ENCODE data around the gene CHRNA9. TPM values are rescaled to one million over a fixed set of nuclear protein-coding genes. Genes with fewer than 3 reads are reported as not detected.

CHRNA9 gene
- total and polyA plus RNA-seq, 2 of the 4 experiments (the other 2 are of a cell fraction), result not detected

- Histone ChIP-seq H2BK20ac (ENCODE audit: low read depth, low read length) (no peak overlapping the region), H4K91ac (ENCODE audit: insufficient read depth, low read depth, low read length) (no peak overlapping the region), H2AFZ (replicated peaks; ENCODE audit: low read length, poor library complexity) (no peak overlapping the region), H3K9me1 (ENCODE audit: insufficient read depth, low read length) (peaks cover 5% of the 10 kb centered on the region), H3K4me2 (ENCODE audit: low read depth, low read length) (no peak overlapping the region), H2BK120ac (ENCODE audit: low read depth, low read length) (no peak overlapping the region), H3K36me3 (ENCODE audit: control insufficient read depth, insufficient read depth, low read length) (no peaks in the 10 kb centered on the region), H4K5ac (ENCODE audit: low read depth, low read length) (no peak overlapping the region), H3K9me3 (ENCODE audit: control insufficient read depth, insufficient read depth, low read length) (no peaks in the 10 kb centered on the region), H3K27ac (ENCODE audit: insufficient read depth, low read length) (no peak overlapping the region), H2AK9ac (replicated peaks; ENCODE audit: low read depth, low read length, poor library complexity) (no peak overlapping the region), H3K18ac (ENCODE audit: low read depth, low read length) (no peak overlapping the region), H3K4me3 (ENCODE audit: insufficient read depth, low read depth, low read length) (no peak overlapping the region), H3K9ac (ENCODE audit: low read depth, low read length) (no peak overlapping the region), H3K14ac (replicated peaks; ENCODE audit: low read depth, low read length) (no peak overlapping the region), H2AK5ac (ENCODE audit: low read depth, low read length) (no peak overlapping the region), H3K27me3 (ENCODE audit: control insufficient read depth, insufficient read depth, low read length) (peaks cover 2% of the 10 kb centered on the region; the same call in 1 of the 2 replicates), H4K20me1 (ENCODE audit: insufficient read depth, low read length) (peaks cover 4% of the 10 kb centered on the region; the same call in 1 of the 2 replicates), H3K79me1 (ENCODE audit: low read depth in 1 of 2, low read length in 2 of 2) (no peaks in the 10 kb centered on the region), H4K8ac (ENCODE audit: low read depth in 2 of 2, low read length in 2 of 2) (no peak overlapping the region), H3K4me1 (ENCODE audit: control insufficient read depth, insufficient read depth, low read length) (peaks cover 4% of the 10 kb centered on the region; the same call in 1 of the 2 replicates), H2BK15ac (ENCODE audit: low read depth, low read length) (no peak overlapping the region), H3K4ac (ENCODE audit: low read depth, low read length) (no peak overlapping the region), H3K56ac (ENCODE audit: extremely low read depth, insufficient read depth, low read length) (no peak overlapping the region), H2BK5ac (ENCODE audit: low read depth, low read length, poor library complexity, severe bottlenecking) (no peak overlapping the region), H3K23ac (ENCODE audit: low read depth, low read length) (no peak overlapping the region)
- no TSS peak for BruUV-seq (replicated peaks)
- DNase-seq (no peak), ATAC-seq (ENCODE audit: low read depth) (no peak)
- ChIA-PET CTCF (interaction anchor here (0.6 kb wide), 1 partner anchor 224 kb away, joined by 4 read pairs; no protein-coding TSS in a partner anchor), POLR2A (ENCODE audit: unreplicated experiment) (no interaction called here)
- dilution Hi-C loops (cut with HindIII; ENCODE audit: low sequenced_read_pairs, unreplicated experiment), result no loop called here
- TF ChIP-seq SMC3 (IDR thresholded peaks at IDR 0.05; ENCODE audit: low read depth, low read length) (no peak), CEBPB (IDR thresholded peaks at IDR 0.05; ENCODE audit: low read depth, low read length) (no peak), USF2 (IDR thresholded peaks at IDR 0.05; ENCODE audit: low read depth, low read length) (no peak), NFE2L2 (IDR thresholded peaks at IDR 0.05; ENCODE audit: low read depth, low read length) (no peak)
- WGBS, 2 experiments (ENCODE audit: extremely low coverage in 2 of 2, insufficient read length in 1 of 2), result no CpG with 5 or more reads among the region's 2 CpGs
- in situ Hi-C loops (cut with MboI; ENCODE audit: low sequenced_read_pairs), result loop anchor here (25.0 kb wide), 2 partner anchors 262 to 637 kb away; partner anchors contain the start of genes N4BP2 and UBE2K
- intact Hi-C loops (cut with micrococcal nuclease), result loop anchor here (5.0 kb wide), 1 partner anchor 303 kb away; the partner anchor contains the start of gene RBM47
These were observed 11.3 kb upstream of the CHRNA9 start for GRCh38 chr4:40323866-40324265.

Data from IMR-90 (cell line).